ENCODE results near the gene RBPJ. TPM values are rescaled to one million over a fixed set of nuclear protein-coding genes. Genes with fewer than 3 reads are reported as not detected.
"Not testable (repeated sequence)": the region's sequence is repeated elsewhere in the genome, so short reads cannot be mapped to it uniquely, and the experiment has no call there.

The RBPJ gene
- total RNA-seq, 1 donor from 2014 or later = 51.4 TPM

DNA sequence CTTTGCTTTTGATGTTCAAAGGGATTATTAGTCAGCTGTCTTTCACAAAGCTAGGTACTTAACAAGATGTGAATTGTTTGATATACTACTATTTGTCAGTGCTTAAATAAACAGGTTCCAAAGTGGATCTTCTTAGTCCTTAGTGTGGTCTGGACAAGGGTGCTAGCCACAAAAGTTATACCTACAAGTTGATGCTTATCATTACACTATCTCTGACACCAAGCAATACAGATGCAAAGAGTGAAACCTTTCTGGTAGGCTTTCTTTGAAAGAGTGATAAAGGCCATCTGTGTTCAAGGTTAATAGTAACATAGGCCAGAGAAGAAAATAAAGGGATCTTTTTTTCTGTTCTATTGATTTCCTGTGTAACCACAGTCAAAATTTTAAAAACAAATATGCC lies 12.2 kb upstream of the RBPJ start:
- ChIA-PET CTCF (no interaction called here), POLR2A (no interaction called here)
- intact Hi-C loops (cut with micrococcal nuclease) = no loop called here
- no peaks in the 10 kb centered on the region for H3K9me3 Mint-ChIP-seq
- TF ChIP-seq, protein P1, sequence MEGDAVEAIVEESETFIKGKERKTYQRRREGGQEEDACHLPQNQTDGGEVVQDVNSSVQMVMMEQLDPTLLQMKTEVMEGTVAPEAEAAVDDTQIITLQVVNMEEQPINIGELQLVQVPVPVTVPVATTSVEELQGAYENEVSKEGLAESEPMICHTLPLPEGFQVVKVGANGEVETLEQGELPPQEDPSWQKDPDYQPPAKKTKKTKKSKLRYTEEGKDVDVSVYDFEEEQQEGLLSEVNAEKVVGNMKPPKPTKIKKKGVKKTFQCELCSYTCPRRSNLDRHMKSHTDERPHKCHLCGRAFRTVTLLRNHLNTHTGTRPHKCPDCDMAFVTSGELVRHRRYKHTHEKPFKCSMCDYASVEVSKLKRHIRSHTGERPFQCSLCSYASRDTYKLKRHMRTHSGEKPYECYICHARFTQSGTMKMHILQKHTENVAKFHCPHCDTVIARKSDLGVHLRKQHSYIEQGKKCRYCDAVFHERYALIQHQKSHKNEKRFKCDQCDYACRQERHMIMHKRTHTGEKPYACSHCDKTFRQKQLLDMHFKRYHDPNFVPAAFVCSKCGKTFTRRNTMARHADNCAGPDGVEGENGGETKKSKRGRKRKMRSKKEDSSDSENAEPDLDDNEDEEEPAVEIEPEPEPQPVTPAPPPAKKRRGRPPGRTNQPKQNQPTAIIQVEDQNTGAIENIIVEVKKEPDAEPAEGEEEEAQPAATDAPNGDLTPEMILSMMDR (IDR thresholded peaks at IDR 0.05) = no peak
- no peak overlapping the region for H3K27ac Mint-ChIP-seq
- DNase-seq (no peak), ATAC-seq (ENCODE audit: low read depth) (no peak)
- H3K27me3 Mint-ChIP-seq = no peaks in the 10 kb centered on the region
- H3K4me1 Mint-ChIP-seq = peaks cover 13% of the 10 kb centered on the region
- H3K4me3 Mint-ChIP-seq = no peak overlapping the region
- no peaks in the 10 kb centered on the region for H3K36me3 Mint-ChIP-seq (ENCODE audit: low read depth)

DNA sequence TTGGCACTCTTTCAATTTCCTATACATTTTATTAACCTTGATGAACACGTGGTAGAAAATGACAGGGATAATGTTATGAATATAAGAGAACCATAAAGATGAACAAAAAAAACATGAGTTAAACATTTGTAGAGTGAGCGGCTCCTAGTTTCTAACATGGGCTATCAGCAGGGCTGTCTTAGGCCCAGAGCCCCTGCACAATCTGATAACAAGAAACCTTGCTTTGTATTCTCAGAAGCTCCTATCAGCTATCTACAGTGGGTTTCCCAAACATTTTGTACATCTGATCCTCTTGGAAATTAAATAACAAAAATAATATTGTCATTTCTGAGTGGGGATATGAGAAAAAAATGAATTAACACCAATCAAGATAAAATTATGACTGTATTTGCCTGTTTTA lies 10.6 kb upstream of the RBPJ start:
- TF ChIP-seq, protein P1 (IDR thresholded peaks at IDR 0.05) = no peak
- no peak overlapping the region for H3K27ac Mint-ChIP-seq
- no peak for DNase-seq
- no peaks in the 10 kb centered on the region for H3K27me3 Mint-ChIP-seq
- no peak overlapping the region for H3K4me3 Mint-ChIP-seq
- no peaks in the 10 kb centered on the region for H3K36me3 Mint-ChIP-seq (ENCODE audit: low read depth)
- peaks cover 13% of the 10 kb centered on the region for H3K4me1 Mint-ChIP-seq
- ChIA-PET CTCF (interaction anchor here (1.5 kb wide), 1 partner anchor 228 kb away, joined by 4 read pairs; no protein-coding TSS in a partner anchor), POLR2A (interaction anchor here (0.7 to 1.8 kb wide), 2 partner anchors 10 to 40 kb away, joined by 6 to 14 read pairs; no protein-coding TSS in a partner anchor)
- peaks cover 8% of the 10 kb centered on the region for H3K9me3 Mint-ChIP-seq
- ATAC-seq (ENCODE audit: low read depth) = no peak
- intact Hi-C loops (cut with micrococcal nuclease) = no loop called here

DNA sequence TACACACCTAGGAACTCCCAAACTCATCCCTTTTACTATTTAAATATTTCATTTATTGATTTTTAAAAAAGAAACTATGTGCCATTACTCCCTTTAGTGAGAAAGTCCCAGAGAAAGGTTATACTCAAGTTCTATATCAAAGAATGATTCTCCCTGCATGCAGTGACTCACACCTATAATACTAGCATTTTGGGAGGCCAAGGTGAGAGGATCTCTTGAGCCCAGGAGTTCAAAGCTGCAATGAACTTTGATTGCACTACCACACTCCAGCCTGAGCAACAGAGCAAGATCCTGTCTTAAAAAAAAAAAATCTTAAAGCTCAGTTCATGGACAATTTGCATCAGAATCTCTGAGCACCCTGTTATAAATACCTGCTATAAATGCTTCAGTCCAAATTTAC lies 9.2 kb upstream of the RBPJ start:
- ChIA-PET POLR2A (interaction anchor here (1.8 kb wide), 1 partner anchor 8 kb away, joined by 14 read pairs; no protein-coding TSS in a partner anchor), CTCF (interaction anchor here (0.6 kb wide), 1 partner anchor 19 kb away, joined by 3 read pairs; no protein-coding TSS in a partner anchor)
- DNase-seq (no peak), ATAC-seq (ENCODE audit: low read depth) (peak; percentile 3)
- Mint-ChIP-seq H3K27ac (no peak overlapping the region), H3K27me3 (no peaks in the 10 kb centered on the region), H3K4me1 (peaks cover 13% of the 10 kb centered on the region), H3K36me3 (ENCODE audit: low read depth) (no peaks in the 10 kb centered on the region), H3K4me3 (no peak overlapping the region), H3K9me3 (peaks cover 10% of the 10 kb centered on the region)
- intact Hi-C loops (cut with micrococcal nuclease) = no loop called here
- TF ChIP-seq, protein P1 (IDR thresholded peaks at IDR 0.05) = no peak

DNA sequence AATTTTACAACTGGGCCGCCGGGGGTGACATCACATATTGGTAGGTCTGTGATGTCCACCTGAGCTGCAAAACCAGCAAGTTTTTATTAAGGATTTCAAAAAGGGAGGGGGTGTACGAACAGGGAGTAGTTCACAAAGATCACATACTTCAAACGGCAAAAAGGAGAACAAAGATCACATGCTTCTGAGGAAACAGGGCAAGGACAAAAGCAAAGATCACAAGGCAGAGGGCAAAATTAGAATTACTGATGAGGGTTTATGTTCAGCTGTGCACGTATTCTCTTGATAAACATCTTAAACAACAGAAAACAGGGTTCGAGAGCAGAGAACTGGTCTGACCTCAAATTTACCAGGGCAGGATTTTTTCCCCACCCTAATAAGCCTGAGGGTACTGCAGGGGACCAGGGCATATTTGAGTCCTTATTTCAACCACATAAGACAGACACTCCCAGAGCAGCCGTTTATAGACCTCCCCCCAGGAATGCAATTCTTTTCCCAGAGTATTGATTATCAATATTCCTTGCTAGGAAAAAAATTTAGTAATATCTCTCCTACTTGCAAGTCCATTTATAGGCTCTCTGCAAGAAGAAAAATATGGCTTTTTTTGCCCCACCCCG lies 5.4 kb upstream of the RBPJ start:
- intact Hi-C loops (cut with micrococcal nuclease); DNase-seq: not testable (repeated sequence)

DNA sequence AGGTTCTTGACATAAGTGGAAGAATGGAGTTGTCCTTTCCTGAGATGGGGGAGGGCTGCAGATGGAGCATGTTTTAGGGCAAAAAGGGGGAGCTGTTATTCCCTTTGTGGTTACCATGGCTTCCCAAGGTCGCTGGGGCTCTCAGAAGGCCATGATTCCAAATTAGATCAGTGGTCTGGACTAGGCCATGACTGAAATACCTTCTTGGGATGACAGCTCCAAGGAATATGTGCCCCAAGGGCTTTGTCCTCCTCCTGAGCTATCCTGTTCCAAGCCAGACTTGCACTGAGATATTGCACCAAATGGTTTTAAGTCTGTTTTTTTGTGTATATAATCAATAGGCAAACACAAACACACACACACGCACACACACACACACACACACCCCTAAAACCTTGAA lies 3.0 kb upstream of the RBPJ start:
- no peak for ATAC-seq (ENCODE audit: low read depth)
- H3K4me3 Mint-ChIP-seq = peak overlapping the region; percentile 99
- no peak for DNase-seq
- peak overlapping the region; percentile 99 for H3K27ac Mint-ChIP-seq
- H3K4me1 Mint-ChIP-seq = peaks cover 27% of the 10 kb centered on the region
- intact Hi-C loops (cut with micrococcal nuclease) = loop anchor here (2.0 kb wide), 3 partner anchors 19 to 941 kb away; partner anchors contain the start of gene ANAPC4
- CTCF ChIA-PET = no interaction called here
- POLR2A ChIA-PET = interaction anchor here (1.5 kb wide), 1 partner anchor 236 kb away, joined by 5 read pairs; no protein-coding TSS in a partner anchor
- H3K36me3 Mint-ChIP-seq (ENCODE audit: low read depth) = peaks cover 16% of the 10 kb centered on the region
- H3K9me3 Mint-ChIP-seq = peaks cover 13% of the 10 kb centered on the region
- no peaks in the 10 kb centered on the region for H3K27me3 Mint-ChIP-seq
- TF ChIP-seq, protein P1 (IDR thresholded peaks at IDR 0.05) = no peak

More for the DNA sequence above, 5.4 kb upstream of the RBPJ start:
- peaks cover 26% of the 10 kb centered on the region for H3K4me1 Mint-ChIP-seq
- peaks cover 13% of the 10 kb centered on the region for H3K9me3 Mint-ChIP-seq
- H3K36me3 Mint-ChIP-seq (ENCODE audit: low read depth); CTCF ChIA-PET; H3K27me3 Mint-ChIP-seq; H3K27ac Mint-ChIP-seq; ATAC-seq (ENCODE audit: low read depth); H3K4me3 Mint-ChIP-seq: not testable (repeated sequence)
- POLR2A ChIA-PET = interaction anchor here (0.6 kb wide), 1 partner anchor 29 kb away, joined by 7 read pairs; no protein-coding TSS in a partner anchor
